ENCODE results near the gene APOL3.
"Not testable (repeated sequence)": the region's sequence is repeated elsewhere in the genome, so short reads cannot be mapped to it uniquely, and the experiment has no call there.

APOL3 gene

GRCh38 chr22:36161793-36162126, 1.2 kb upstream of the APOL3 start:
- H3K27ac ChIP-seq (ENCODE audit: low read length); H3K27me3 ChIP-seq (ENCODE audit: control insufficient read depth in 1 of 2, insufficient read depth in 2 of 2, low read length in 2 of 2); H3K9me3 ChIP-seq (ENCODE audit: control insufficient read depth in 2 of 2, low read length in 2 of 2); H3K4me3 ChIP-seq (ENCODE audit: low read length in 2 of 2); H3K36me3 ChIP-seq (ENCODE audit: control insufficient read depth in 2 of 2, insufficient read depth in 2 of 2, low read length in 2 of 2); H3K9ac ChIP-seq (ENCODE audit: low read length in 2 of 2): not testable (repeated sequence)
- peaks cover 30% of the 10 kb centered on the region for H3K4me1 ChIP-seq (ENCODE audit: control insufficient read depth, insufficient read depth, low read length)

DNA sequence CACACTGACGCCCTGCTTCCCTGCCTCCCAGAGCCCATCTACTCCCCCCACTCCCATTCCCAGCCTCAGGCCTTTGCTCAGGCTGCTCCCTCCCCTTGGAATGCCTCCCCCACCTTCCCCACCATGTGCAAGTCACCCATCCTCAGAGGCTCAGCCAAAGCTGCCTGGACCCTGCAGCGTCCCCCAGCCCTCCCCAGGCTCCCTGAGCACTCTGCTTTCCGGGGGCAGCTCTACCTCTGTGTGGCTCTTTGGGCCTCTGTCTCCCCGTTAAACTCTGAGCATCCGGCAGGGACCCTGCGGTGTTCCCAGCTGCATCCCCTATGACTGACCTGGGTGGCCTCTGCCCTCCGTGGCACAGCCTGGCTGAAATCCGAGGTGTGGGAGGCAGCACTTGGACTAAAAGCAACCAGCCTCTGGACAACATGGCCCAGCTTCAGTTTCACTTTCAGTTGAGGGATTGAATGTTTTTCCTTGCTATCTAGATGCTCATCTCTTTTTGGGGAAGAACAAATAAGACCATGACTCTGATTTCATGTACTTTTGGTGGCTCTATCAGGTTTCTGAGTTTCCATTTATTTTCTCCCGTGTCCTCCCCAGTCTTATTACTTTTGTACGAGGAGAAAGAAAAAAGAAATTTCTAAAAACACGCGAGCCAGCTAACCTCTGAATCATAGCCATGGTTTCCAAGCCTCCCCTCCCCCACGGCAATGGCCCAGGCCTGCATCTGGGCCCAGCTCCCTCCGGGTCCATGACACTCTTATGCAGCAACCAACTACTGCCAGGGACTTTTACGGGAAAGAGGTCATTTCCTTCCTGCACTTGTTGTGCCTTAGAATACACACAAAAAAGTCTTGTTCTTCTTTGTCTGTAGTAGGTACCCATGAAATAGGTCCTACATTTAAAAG, 3.8 kb downstream of the APOL3 start:
- Histone ChIP-seq H3K27ac (ENCODE audit: low read length) (peak overlapping the region; percentile 85), H3K4me1 (ENCODE audit: control insufficient read depth, insufficient read depth, low read length) (peaks cover 46% of the 10 kb centered on the region), H3K9ac (ENCODE audit: low read length in 2 of 2) (peak overlapping the region; percentile 59 to 82), H3K27me3 (ENCODE audit: control insufficient read depth in 1 of 2, insufficient read depth in 2 of 2, low read length in 2 of 2) (no peaks in the 10 kb centered on the region), H3K36me3 (ENCODE audit: control insufficient read depth in 2 of 2, insufficient read depth in 2 of 2, low read length in 2 of 2) (peaks cover 0 to 3% of the 10 kb centered on the region in 2 donors), H3K9me3 (ENCODE audit: control insufficient read depth in 2 of 2, low read length in 2 of 2) (no peaks in the 10 kb centered on the region), H3K4me3 (ENCODE audit: low read length in 2 of 2) (peak overlapping the region; percentile 44 to 76)

DNA sequence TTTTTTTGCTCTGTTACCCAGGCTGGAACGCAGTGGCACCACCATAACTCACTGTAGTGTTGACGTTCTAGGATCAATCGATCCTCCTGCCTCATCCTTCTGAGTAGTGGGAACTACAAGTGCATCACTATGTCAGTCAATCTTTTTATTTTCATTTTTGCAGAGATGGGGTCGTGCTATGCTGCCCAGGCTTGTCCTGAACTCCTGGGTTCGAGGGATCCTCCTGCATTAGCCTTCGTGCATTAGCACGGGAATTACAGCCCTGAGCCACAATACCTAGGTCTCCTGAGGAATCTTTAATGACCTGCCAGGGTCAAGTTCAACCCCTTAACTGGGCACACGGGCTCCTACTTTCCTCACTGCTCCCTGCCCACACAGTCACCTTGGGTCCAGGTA, 4.4 kb downstream of the APOL3 start:
- Histone ChIP-seq H3K27me3 (ENCODE audit: control insufficient read depth in 1 of 2, insufficient read depth in 2 of 2, low read length in 2 of 2) (no peaks in the 10 kb centered on the region), H3K4me3 (ENCODE audit: low read length in 2 of 2) (peak overlapping the region; percentile 44 to 76), H3K4me1 (ENCODE audit: control insufficient read depth, insufficient read depth, low read length) (peaks cover 42% of the 10 kb centered on the region)

DNA sequence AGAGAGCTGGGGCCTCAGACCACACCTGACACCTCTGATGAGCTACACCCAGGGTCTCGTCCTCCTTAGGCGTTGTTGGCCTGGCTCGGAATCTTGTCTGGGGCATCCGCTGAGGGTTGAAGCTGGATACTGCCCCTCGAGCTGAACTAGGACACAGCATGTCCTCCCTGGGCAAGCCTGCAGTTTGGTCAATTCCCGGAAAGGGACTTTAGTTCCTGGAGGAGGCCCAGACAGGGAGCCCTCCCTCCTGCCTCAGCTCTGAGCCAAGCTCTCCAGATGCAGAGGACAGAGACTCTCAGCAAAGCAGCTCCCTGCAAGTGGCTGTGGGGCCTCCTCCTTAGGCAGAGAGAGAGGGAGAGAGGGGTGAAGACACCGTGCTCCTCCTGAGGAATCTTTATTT, 4.9 kb downstream of the APOL3 start:
- Histone ChIP-seq H3K27me3 (ENCODE audit: control insufficient read depth in 1 of 2, insufficient read depth in 2 of 2, low read length in 2 of 2) (no peaks in the 10 kb centered on the region), H3K36me3 (ENCODE audit: control insufficient read depth in 2 of 2, insufficient read depth in 2 of 2, low read length in 2 of 2) (peaks cover 0 to 3% of the 10 kb centered on the region in 2 donors), H3K9me3 (ENCODE audit: control insufficient read depth in 2 of 2, low read length in 2 of 2) (no peaks in the 10 kb centered on the region), H3K4me3 (ENCODE audit: low read length in 2 of 2) (peak overlapping the region in 1 of 2 donors; percentile 76), H3K9ac (ENCODE audit: low read length in 2 of 2) (peak overlapping the region; percentile 32 to 55), H3K4me1 (ENCODE audit: control insufficient read depth, insufficient read depth, low read length) (peaks cover 42% of the 10 kb centered on the region), H3K27ac (ENCODE audit: low read length) (peak overlapping the region; percentile 85)

More for the DNA sequence above, 4.4 kb downstream of the APOL3 start:
- no peaks in the 10 kb centered on the region for H3K9me3 ChIP-seq (ENCODE audit: control insufficient read depth in 2 of 2, low read length in 2 of 2)
- peak overlapping the region; percentile 59 to 82 for H3K9ac ChIP-seq (ENCODE audit: low read length in 2 of 2)
- H3K36me3 ChIP-seq (ENCODE audit: control insufficient read depth in 2 of 2, insufficient read depth in 2 of 2, low read length in 2 of 2): peaks cover 0 to 3% of the 10 kb centered on the region in 2 donors
- H3K27ac ChIP-seq (ENCODE audit: low read length): peak overlapping the region; percentile 85

DNA sequence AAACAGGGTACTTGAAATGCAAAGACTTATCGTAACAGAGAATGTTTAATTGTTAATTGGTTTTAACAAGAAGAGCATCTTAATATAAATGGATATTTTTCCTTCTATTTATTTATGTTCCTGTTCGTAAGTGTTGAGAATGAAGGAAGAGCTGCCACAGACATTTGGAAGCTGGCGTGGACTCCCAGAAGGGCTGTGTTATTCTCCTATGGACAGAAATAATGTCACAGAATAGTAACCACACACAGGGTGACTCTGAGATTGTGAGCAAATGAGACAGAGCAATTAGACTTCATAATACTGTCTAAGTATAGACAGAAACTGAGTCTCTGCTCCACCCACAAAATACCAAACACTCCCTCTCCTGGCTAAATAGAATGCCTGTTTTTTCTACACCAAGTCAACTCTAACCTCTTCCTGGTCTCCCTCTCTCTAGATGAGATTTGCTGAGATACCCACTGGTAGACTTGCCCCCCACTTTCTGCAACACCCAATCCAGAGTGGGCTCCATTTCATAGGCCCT, 6.1 kb downstream of the APOL3 start:
- no peaks in the 10 kb centered on the region for H3K27me3 ChIP-seq (ENCODE audit: control insufficient read depth in 1 of 2, insufficient read depth in 2 of 2, low read length in 2 of 2)
- peak overlapping the region; percentile 85 for H3K27ac ChIP-seq (ENCODE audit: low read length)
- H3K9me3 ChIP-seq (ENCODE audit: control insufficient read depth in 2 of 2, low read length in 2 of 2): no peaks in the 10 kb centered on the region
- peaks cover 39% of the 10 kb centered on the region for H3K4me1 ChIP-seq (ENCODE audit: control insufficient read depth, insufficient read depth, low read length)
- H3K9ac ChIP-seq (ENCODE audit: low read length in 2 of 2): no peak overlapping the region
- H3K36me3 ChIP-seq (ENCODE audit: control insufficient read depth in 2 of 2, insufficient read depth in 2 of 2, low read length in 2 of 2): peaks cover 0 to 3% of the 10 kb centered on the region in 2 donors
- no peak overlapping the region for H3K4me3 ChIP-seq (ENCODE audit: low read length in 2 of 2)

DNA sequence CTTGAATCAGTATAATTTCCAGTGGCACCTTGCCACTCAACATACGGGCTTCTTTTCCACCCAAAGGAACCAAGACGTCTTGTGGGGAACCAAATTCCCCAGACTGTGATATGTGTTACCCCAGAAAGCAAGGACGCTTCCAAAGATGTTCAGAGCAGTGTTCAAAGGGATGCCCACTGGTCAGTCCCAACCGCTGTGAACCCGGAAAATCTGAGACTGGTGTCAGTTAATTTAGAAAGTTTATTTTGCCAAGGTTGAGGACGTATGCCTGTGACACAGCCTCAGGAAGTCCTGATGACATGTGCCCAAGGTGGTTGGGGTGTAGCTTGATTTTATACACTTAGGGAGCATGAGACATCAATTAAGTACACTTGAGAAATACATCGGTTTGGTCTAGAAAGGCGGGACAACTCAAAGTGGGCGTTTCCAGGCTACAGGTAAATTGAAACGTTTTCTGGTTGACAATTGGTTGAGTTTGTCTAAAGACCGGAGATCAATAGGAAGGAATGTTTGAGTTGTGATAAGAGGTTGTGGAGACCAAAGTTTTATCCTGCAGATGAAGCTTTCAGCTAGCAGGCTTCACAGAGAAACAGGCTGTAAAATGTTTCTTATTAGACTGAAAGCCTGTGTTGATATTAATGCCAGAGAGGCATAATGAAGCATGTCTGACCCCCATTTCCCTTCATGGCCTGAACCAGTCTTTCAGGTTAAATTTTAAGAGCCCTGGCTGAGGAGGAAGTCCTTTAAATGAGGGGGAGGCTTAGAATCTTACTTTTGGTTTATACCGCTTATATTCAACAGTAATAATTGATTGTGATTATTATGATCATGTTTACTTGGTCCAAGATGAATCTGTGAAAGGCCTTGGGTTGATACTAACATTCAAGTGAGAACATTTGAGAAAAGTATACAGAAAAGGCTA, 6.8 kb downstream of the APOL3 start:
- no peaks in the 10 kb centered on the region for H3K9me3 ChIP-seq (ENCODE audit: control insufficient read depth in 2 of 2, low read length in 2 of 2)
- H3K4me3 ChIP-seq (ENCODE audit: low read length in 2 of 2): no peak overlapping the region
- peaks cover 35% of the 10 kb centered on the region for H3K4me1 ChIP-seq (ENCODE audit: control insufficient read depth, insufficient read depth, low read length)
- no peak overlapping the region for H3K27ac ChIP-seq (ENCODE audit: low read length)
- H3K9ac ChIP-seq (ENCODE audit: low read length in 2 of 2): no peak overlapping the region
- no peaks in the 10 kb centered on the region for H3K27me3 ChIP-seq (ENCODE audit: control insufficient read depth in 1 of 2, insufficient read depth in 2 of 2, low read length in 2 of 2)
- peaks cover 2 to 6% of the 10 kb centered on the region in 2 donors for H3K36me3 ChIP-seq (ENCODE audit: control insufficient read depth in 2 of 2, insufficient read depth in 2 of 2, low read length in 2 of 2)

DNA sequence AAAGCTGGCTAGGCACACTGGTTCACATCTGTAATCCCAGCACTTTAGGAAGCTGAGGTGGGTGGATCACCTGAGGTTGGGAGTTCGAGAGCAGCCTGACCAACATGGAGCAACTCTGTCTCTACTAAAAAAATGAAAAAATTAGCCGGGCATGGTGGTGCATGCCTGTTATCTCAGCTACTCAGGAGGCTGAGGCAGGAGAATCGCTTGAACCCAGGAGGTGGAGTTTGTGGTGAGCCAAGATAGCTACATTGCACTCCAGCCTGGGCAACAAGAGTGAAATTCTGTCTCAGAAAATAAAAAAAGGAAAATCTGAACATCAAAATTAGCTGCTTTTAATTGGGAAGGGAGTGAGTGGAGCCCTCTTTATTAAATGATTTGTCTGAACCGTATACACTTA, 7.7 kb downstream of the APOL3 start:
- peaks cover 36% of the 10 kb centered on the region for H3K4me1 ChIP-seq (ENCODE audit: control insufficient read depth, insufficient read depth, low read length)
- H3K4me3 ChIP-seq (ENCODE audit: low read length in 2 of 2); H3K27ac ChIP-seq (ENCODE audit: low read length); H3K9ac ChIP-seq (ENCODE audit: low read length in 2 of 2); H3K9me3 ChIP-seq (ENCODE audit: control insufficient read depth in 2 of 2, low read length in 2 of 2); H3K27me3 ChIP-seq (ENCODE audit: control insufficient read depth in 1 of 2, insufficient read depth in 2 of 2, low read length in 2 of 2); H3K36me3 ChIP-seq (ENCODE audit: control insufficient read depth in 2 of 2, insufficient read depth in 2 of 2, low read length in 2 of 2): not testable (repeated sequence)

DNA sequence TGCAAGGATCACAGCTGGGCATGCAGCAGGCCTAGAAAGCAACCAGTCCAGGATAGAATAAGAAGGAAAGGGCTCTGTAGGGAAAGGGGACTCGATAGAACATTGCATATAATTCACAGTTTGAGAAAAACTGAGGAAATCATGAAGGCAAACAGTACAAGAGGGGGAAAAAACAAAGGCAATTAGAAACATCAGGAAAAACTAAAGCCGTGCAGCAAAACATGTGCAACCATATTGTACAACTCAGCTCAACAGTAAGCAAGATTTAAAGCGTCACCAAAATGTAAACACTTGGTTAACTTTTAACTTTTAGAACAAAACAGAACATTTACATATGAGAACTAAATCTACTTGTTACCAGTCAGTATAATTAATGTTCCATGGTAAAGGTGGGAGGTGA, 8.5 kb downstream of the APOL3 start:
- peaks cover 3 to 9% of the 10 kb centered on the region in 2 donors for H3K36me3 ChIP-seq (ENCODE audit: control insufficient read depth in 2 of 2, insufficient read depth in 2 of 2, low read length in 2 of 2)
- peaks cover 42% of the 10 kb centered on the region for H3K4me1 ChIP-seq (ENCODE audit: control insufficient read depth, insufficient read depth, low read length)
- no peaks in the 10 kb centered on the region for H3K9me3 ChIP-seq (ENCODE audit: control insufficient read depth in 2 of 2, low read length in 2 of 2)
- no peak overlapping the region for H3K27ac ChIP-seq (ENCODE audit: low read length)
- H3K4me3 ChIP-seq (ENCODE audit: low read length in 2 of 2): no peak overlapping the region
- H3K27me3 ChIP-seq (ENCODE audit: control insufficient read depth in 1 of 2, insufficient read depth in 2 of 2, low read length in 2 of 2): no peaks in the 10 kb centered on the region
- no peak overlapping the region for H3K9ac ChIP-seq (ENCODE audit: low read length in 2 of 2)

DNA sequence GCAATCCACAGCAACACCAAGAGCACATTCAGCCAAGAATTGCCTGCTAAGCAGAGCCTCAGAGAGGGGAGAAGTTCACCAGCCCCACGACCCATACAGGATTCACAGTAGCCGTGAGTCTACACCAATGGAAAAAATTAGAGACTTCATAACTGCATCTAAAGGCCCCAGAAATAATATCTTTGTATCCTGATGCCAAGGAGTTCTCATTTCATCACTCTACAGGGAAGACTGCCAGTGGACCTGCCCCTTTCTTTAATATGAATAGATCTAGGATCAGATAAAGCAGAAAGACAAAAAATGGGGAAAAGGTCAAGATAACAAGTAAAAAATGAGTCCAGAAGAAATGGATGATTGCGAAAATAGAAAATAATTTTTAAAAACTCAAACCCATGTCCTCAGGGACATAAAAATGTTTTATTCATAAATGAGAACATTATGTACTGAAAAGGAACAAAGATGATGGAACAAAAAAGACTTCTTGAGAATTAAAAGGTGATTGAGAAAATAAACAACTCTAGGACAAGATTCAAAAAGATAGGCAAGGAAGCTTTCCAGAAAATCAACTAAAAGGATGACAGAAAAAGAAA, 9.5 kb downstream of the APOL3 start:
- H3K9ac ChIP-seq (ENCODE audit: low read length in 2 of 2): no peak overlapping the region
- peaks cover 3 to 9% of the 10 kb centered on the region in 2 donors for H3K36me3 ChIP-seq (ENCODE audit: control insufficient read depth in 2 of 2, insufficient read depth in 2 of 2, low read length in 2 of 2)
- H3K4me1 ChIP-seq (ENCODE audit: control insufficient read depth, insufficient read depth, low read length): peaks cover 33% of the 10 kb centered on the region
- H3K27ac ChIP-seq (ENCODE audit: low read length): peak overlapping the region; percentile 18
- H3K4me3 ChIP-seq (ENCODE audit: low read length in 2 of 2): no peak overlapping the region
- H3K27me3 ChIP-seq (ENCODE audit: control insufficient read depth in 1 of 2, insufficient read depth in 2 of 2, low read length in 2 of 2): no peaks in the 10 kb centered on the region
- H3K9me3 ChIP-seq (ENCODE audit: control insufficient read depth in 2 of 2, low read length in 2 of 2): no peaks in the 10 kb centered on the region

DNA sequence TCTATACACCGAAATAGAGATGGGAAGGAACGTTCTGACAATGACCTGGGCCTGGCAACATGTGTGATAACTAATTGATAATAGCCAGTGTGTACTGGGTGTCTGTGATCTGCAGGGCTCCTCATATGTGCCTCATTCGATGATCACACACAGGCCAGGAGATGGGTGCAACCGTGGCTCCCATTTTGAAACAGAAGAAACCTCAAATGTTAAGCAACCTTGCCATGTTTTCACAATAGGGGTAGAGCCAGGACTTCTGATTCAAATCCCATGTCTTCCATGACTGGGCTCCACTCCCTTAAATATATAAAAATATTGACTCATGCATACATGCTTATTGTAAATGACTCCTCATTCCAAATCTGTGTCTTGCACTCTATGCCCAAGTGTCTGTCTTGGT, 11.1 kb downstream of the APOL3 start:
- peaks cover 27% of the 10 kb centered on the region for H3K4me1 ChIP-seq (ENCODE audit: control insufficient read depth, insufficient read depth, low read length)
- peak overlapping the region; percentile 11 for H3K27ac ChIP-seq (ENCODE audit: low read length)
- H3K27me3 ChIP-seq (ENCODE audit: control insufficient read depth in 1 of 2, insufficient read depth in 2 of 2, low read length in 2 of 2): no peaks in the 10 kb centered on the region
- no peak overlapping the region for H3K9ac ChIP-seq (ENCODE audit: low read length in 2 of 2)
- H3K36me3 ChIP-seq (ENCODE audit: control insufficient read depth in 2 of 2, insufficient read depth in 2 of 2, low read length in 2 of 2): peaks cover 3 to 6% of the 10 kb centered on the region in 2 donors
- no peaks in the 10 kb centered on the region for H3K9me3 ChIP-seq (ENCODE audit: control insufficient read depth in 2 of 2, low read length in 2 of 2)
- H3K4me3 ChIP-seq (ENCODE audit: low read length in 2 of 2): no peak overlapping the region

All from stomach smooth muscle (tissue), 2 donors.